Measurements from ENCODE around the gene OXCT2. TPM values are rescaled to one million over a fixed set of nuclear protein-coding genes. Genes with fewer than 3 reads are reported as not detected.

OXCT2 gene
- total RNA-seq, 1 experiment from 2014 or later = 1.3 TPM

- no peak for TF ChIP-seq CTCF (IDR thresholded peaks at IDR 0.05; ENCODE audit: unreplicated experiment)
- Mint-ChIP-seq H3K4me3 (ENCODE audit: low read depth, unreplicated experiment) (no peak overlapping the region), H3K27ac (ENCODE audit: unreplicated experiment) (no peak overlapping the region), H3K9me3 (ENCODE audit: low read depth, unreplicated experiment) (no peaks in the 10 kb centered on the region), H3K4me1 (ENCODE audit: low read depth, unreplicated experiment) (no peaks in the 10 kb centered on the region), H3K36me3 (ENCODE audit: insufficient read depth, unreplicated experiment) (peaks cover 9% of the 10 kb centered on the region), H3K27me3 (ENCODE audit: unreplicated experiment) (no peaks in the 10 kb centered on the region)
- no TSS peak for BruUV-seq (replicated peaks)
- CTCF ChIA-PET = no interaction called here
- intact Hi-C loops (cut with micrococcal nuclease; ENCODE audit: unreplicated experiment) = no loop called here
- no peak for DNase-seq
These were observed 13.6 kb downstream of the OXCT2 start for GRCh38 chr1:39757501-39757900.

GRCh38 chr1:39755965-39756659 lies 15.0 kb downstream of the OXCT2 start:
- no peak for DNase-seq
- TF ChIP-seq CTCF (IDR thresholded peaks at IDR 0.05; ENCODE audit: unreplicated experiment) = no peak
- intact Hi-C loops (cut with micrococcal nuclease; ENCODE audit: unreplicated experiment) = no loop called here
- no peaks in the 10 kb centered on the region for H3K4me1 Mint-ChIP-seq (ENCODE audit: low read depth, unreplicated experiment)
- CTCF ChIA-PET = no interaction called here
- no peaks in the 10 kb centered on the region for H3K27me3 Mint-ChIP-seq (ENCODE audit: unreplicated experiment)
- no peaks in the 10 kb centered on the region for H3K9me3 Mint-ChIP-seq (ENCODE audit: low read depth, unreplicated experiment)
- peaks cover 15% of the 10 kb centered on the region for H3K36me3 Mint-ChIP-seq (ENCODE audit: insufficient read depth, unreplicated experiment)
- no TSS peak for BruUV-seq (replicated peaks)
- no peak overlapping the region for H3K4me3 Mint-ChIP-seq (ENCODE audit: low read depth, unreplicated experiment)
- no peak overlapping the region for H3K27ac Mint-ChIP-seq (ENCODE audit: unreplicated experiment)

- CTCF ChIA-PET = no interaction called here
- no peak for DNase-seq
- Mint-ChIP-seq H3K27ac (ENCODE audit: unreplicated experiment) (no peak overlapping the region), H3K27me3 (ENCODE audit: unreplicated experiment) (no peaks in the 10 kb centered on the region), H3K4me3 (ENCODE audit: low read depth, unreplicated experiment) (no peak overlapping the region), H3K9me3 (ENCODE audit: low read depth, unreplicated experiment) (no peaks in the 10 kb centered on the region), H3K36me3 (ENCODE audit: insufficient read depth, unreplicated experiment) (peaks cover 15% of the 10 kb centered on the region), H3K4me1 (ENCODE audit: low read depth, unreplicated experiment) (no peaks in the 10 kb centered on the region)
- no peak for TF ChIP-seq CTCF (IDR thresholded peaks at IDR 0.05; ENCODE audit: unreplicated experiment)
- BruUV-seq (replicated peaks) = no TSS peak
- intact Hi-C loops (cut with micrococcal nuclease; ENCODE audit: unreplicated experiment) = no loop called here
These were observed 16.1 kb downstream of the OXCT2 start for GRCh38 chr1:39754906-39755504.

GRCh38 chr1:39754026-39754570 lies 17.1 kb downstream of the OXCT2 start:
- H3K27ac Mint-ChIP-seq (ENCODE audit: unreplicated experiment) = no peak overlapping the region
- H3K27me3 Mint-ChIP-seq (ENCODE audit: unreplicated experiment) = no peaks in the 10 kb centered on the region
- intact Hi-C loops (cut with micrococcal nuclease; ENCODE audit: unreplicated experiment) = no loop called here
- no peak for TF ChIP-seq CTCF (IDR thresholded peaks at IDR 0.05; ENCODE audit: unreplicated experiment)
- H3K36me3 Mint-ChIP-seq (ENCODE audit: insufficient read depth, unreplicated experiment) = peaks cover 20% of the 10 kb centered on the region
- DNase-seq = no peak
- CTCF ChIA-PET = no interaction called here
- no peaks in the 10 kb centered on the region for H3K4me1 Mint-ChIP-seq (ENCODE audit: low read depth, unreplicated experiment)
- H3K9me3 Mint-ChIP-seq (ENCODE audit: low read depth, unreplicated experiment) = no peaks in the 10 kb centered on the region
- H3K4me3 Mint-ChIP-seq (ENCODE audit: low read depth, unreplicated experiment) = no peak overlapping the region
- BruUV-seq (replicated peaks) = no TSS peak

Data from Calu3 (cell line).